Mammary epithelial cell (primary cell): Measurements from ENCODE around the gene SULT2A1.

Experiments used
- EZH2 ChIP-seq: IDR thresholded peaks from 2 replicates; pipeline ENCODE4 v1.6.1; 2012; ENCODE audit warnings: low read length, inconsistent platforms, borderline replicate concordance
- TF ChIP-seq, protein P1 (sequence below), 2 donors: IDR thresholded peaks in 1 of 2; conservative IDR thresholded peaks in 1 of 2; 2 replicates each; pipeline ENCODE4 v1.5.1; 2011 to 2012; ENCODE audit warnings: inconsistent platforms in 2 of 2, low read length in 2 of 2, mild to moderate bottlenecking in 2 of 2, control low read depth in 1 of 2, low read depth in 1 of 2; ENCODE audit not compliant: insufficient read depth in 1 of 2; ENCODE audit errors: extremely low read depth in 1 of 2

DNA sequence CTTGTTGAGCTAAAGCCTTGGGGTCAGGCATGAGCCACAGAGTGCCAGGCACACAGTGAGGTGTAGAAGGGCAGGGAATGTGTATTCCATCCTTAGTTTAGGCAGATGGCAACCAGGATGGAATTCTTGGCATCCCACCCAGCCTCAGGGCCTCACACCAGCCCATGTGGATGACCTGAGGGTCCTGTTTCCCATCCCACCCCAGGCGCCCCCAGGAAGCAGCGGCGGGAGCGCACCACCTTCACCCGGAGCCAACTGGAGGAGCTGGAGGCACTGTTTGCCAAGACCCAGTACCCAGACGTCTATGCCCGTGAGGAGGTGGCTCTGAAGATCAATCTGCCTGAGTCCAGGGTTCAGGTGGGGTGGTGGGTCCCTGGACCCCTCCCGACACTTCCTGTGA is 50.1 kb downstream of the SULT2A1 start:
- TF ChIP-seq, protein P1, sequence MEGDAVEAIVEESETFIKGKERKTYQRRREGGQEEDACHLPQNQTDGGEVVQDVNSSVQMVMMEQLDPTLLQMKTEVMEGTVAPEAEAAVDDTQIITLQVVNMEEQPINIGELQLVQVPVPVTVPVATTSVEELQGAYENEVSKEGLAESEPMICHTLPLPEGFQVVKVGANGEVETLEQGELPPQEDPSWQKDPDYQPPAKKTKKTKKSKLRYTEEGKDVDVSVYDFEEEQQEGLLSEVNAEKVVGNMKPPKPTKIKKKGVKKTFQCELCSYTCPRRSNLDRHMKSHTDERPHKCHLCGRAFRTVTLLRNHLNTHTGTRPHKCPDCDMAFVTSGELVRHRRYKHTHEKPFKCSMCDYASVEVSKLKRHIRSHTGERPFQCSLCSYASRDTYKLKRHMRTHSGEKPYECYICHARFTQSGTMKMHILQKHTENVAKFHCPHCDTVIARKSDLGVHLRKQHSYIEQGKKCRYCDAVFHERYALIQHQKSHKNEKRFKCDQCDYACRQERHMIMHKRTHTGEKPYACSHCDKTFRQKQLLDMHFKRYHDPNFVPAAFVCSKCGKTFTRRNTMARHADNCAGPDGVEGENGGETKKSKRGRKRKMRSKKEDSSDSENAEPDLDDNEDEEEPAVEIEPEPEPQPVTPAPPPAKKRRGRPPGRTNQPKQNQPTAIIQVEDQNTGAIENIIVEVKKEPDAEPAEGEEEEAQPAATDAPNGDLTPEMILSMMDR (conservative IDR thresholded peaks at IDR 0.05 in 1 of 2, IDR thresholded peaks at IDR 0.05 in 1 of 2; ENCODE audit: extremely low read depth in 1 of 2, insufficient read depth in 1 of 2, low read depth in 1 of 2, low read length in 2 of 2): no peak
- no peak for TF ChIP-seq EZH2
